Motor neuron (in vitro differentiated cells): ENCODE results near the gene SLC39A11. TPM values are rescaled to one million over a fixed set of nuclear protein-coding genes. Genes with fewer than 3 reads are reported as not detected.

Experiments
- ATAC-seq, 8 experiments: fragments of 200-7000 bp; cut with Tn5 transposase; replicated peaks in 6 of 8; 2 replicates each; pipeline ENCODE4 v1.8.0; 2021; ENCODE audit warnings: mild to moderate bottlenecking in 8 of 8, moderate library complexity in 8 of 8
- H3K27ac ChIP-seq, 2 donors: fragments of 250-450 bp; sonication (Bioruptor Pico); 2 replicates each; pipeline ENCODE4 v1.9.0; 2021; ENCODE audit warnings: antibody characterized with exemption in 2 of 2, mild to moderate bottlenecking in 2 of 2, moderate library complexity in 1 of 2
- H3K4me1 ChIP-seq, 2 donors: fragments of 250-450 bp; sonication (Bioruptor Pico); replicated peaks in 1 of 2; 2 replicates each; pipeline ENCODE4 v1.6.1; 2021; ENCODE audit warnings: antibody characterized with exemption in 2 of 2, mild to moderate bottlenecking in 2 of 2, moderate library complexity in 1 of 2
- H3K4me3 ChIP-seq, 5 donors: fragments of 250-450 bp; sonication (Bioruptor Pico); 2 replicates each; pipeline ENCODE4 v1.9.0; 2021; ENCODE audit warnings: antibody characterized with exemption in 5 of 5, mild to moderate bottlenecking in 5 of 5, moderate library complexity in 4 of 5
- WGBS, 10 experiments: fragments of 450-650 bp; shearing (Covaris generic); methylation state at CpG; one replicate each; pipeline ENCODE4 v1.0.0; 2022; 5-methylcytosine and 5-hydroxymethylcytosine counted together
- in situ Hi-C, 9 experiments: fragments of 400-800 bp; cut with MboI; loops; one replicate each; pipeline ENCODE4 v1.15.0; 2021; ENCODE audit warnings: low sequenced_read_pairs in 9 of 9, low pct_unique_long_range_greater_than_20kb in 2 of 9; ENCODE audit not compliant: unreplicated experiment in 9 of 9
- total RNA-seq, 8 experiments: library from RNA; unstranded; fragments of 300-600 nt; gene quantifications; 2 replicates each; pipeline versions ENCODE4 v1.2.3 to v1.2.4, GENCODE V29; 2022

SLC39A11 gene
- total RNA-seq, 8 experiments from 2014 or later, result 5.3 to 27.3 (median 10.8) TPM

DNA sequence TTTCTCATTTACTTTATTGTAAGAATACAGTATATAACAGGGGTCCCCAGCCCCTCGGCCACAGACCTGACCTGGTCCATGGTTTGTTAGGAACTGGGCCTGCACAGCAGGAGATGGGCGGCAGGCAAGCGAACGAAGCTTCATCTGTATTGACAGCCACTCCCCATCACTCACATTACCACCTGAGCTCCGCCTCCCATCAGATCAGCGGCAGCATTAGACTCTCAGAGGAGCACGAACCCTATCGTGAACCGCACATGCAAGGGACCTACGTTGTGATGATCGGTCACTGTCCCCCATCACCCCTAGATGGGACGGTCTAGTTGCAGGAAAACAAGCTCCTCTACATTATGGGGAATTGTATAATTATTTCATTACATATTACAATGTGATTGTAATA lies 410.6 kb downstream of the SLC39A11 start:
- Histone ChIP-seq H3K27ac (no peak overlapping the region), H3K4me3 (no peak overlapping the region), H3K4me1 (no peaks in the 10 kb centered on the region)
- 66 to 96% (median 90%) methylated on average over 1 to 10 of the region's 12 CpGs; no CpG with 5 or more reads in 1 of the 10 experiments for WGBS, 10 experiments
- no peak for ATAC-seq
- in situ Hi-C loops, result no loop called here

DNA sequence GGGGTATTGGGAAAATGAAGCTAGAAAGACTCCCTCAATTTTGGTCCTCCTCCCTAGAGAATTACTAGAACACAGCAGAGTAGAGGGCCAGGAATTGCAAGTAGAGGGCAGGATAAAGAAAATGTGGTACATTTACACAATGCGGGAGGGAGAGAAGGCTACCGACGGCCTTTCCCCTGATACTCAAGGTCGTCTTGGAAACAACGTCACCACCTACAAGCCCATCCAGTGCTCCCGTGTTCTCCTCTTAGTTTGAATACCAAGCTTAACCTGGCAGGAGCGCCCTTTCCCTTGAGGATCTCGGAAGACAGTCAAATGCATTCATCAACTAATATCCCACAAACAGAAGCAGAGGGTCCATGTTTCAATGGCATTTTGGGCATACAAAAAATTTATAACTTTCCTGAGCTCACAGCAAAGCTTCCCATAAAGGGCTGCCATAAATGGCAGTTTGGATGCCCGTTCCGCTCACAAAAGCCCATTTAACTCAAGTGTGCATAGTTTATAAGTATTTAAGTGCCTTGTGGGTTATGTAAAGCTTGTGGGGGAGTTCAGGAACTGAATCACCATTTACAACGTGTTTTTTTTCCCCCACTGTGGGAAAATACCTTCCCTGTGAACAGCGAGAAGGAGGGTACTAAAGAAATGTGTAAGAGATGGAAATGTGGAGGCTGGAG lies 414.6 kb downstream of the SLC39A11 start:
- H3K4me3 ChIP-seq, result no peak overlapping the region
- no peak for ATAC-seq
- H3K4me1 ChIP-seq, result no peaks in the 10 kb centered on the region
- 67 to 100% (median 86%) methylated on average over 2 to 9 of the region's 12 CpGs; no CpG with 5 or more reads in 2 of the 10 experiments for WGBS, 10 experiments
- in situ Hi-C loops, result no loop called here
- H3K27ac ChIP-seq, result no peak overlapping the region

DNA sequence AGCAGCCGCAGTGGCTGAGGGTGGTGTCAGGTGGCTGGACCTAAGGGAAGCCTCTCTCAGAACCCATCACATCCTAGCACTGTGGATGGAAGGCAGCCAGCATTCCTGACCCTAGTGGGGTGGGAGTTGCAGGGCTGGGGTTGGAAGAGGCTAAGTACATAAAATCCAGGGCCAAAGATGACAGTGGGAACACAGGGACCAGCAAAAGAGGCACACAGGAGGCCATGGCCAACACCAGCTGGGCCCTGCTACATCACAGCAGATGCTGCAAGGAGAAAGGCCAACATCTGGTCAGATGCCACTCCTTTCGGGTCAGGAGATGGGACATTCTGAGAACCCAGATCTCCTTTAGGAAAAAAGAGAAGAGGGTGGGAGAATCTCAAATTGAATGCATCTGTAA lies 415.4 kb downstream of the SLC39A11 start:
- H3K4me3 ChIP-seq, result no peak overlapping the region
- ATAC-seq, result peak in 1 of 8 experiments; percentile 31
- no peaks in the 10 kb centered on the region for H3K4me1 ChIP-seq
- 80 to 100% (median 92%) methylated on average over 1 of the region's 2 CpGs; no CpG with 5 or more reads in 6 of the 10 experiments for WGBS, 10 experiments
- no peak overlapping the region for H3K27ac ChIP-seq
- in situ Hi-C loops, result no loop called here

DNA sequence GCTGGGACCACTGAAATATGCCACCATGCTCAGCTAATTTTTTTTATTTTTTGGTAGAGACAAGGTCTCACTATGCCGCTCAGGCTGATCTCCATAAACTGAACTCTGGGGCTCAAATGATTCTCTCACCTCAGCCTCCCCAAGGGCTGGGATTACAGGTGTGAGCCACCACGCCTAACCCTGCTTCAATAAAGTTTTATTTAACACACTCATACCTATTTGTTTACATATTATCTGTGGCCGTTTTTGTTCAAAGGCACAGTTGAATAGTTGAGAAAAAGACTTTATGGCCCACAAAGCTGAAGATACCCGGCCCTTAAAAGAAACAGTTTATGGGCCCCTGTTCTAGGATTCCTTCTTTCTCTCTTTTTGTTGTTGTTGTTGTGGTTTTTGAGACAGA lies 419.8 kb downstream of the SLC39A11 start:
- in situ Hi-C loops, result no loop called here
- ATAC-seq, result no peak
- no peak overlapping the region for H3K4me3 ChIP-seq
- no peaks in the 10 kb centered on the region for H3K4me1 ChIP-seq
- WGBS, 10 experiments, result 62 to 95% (median 90%) methylated on average over 1 to 4 of the region's 4 CpGs; no CpG with 5 or more reads in 2 of the 10 experiments
- no peak overlapping the region for H3K27ac ChIP-seq

DNA sequence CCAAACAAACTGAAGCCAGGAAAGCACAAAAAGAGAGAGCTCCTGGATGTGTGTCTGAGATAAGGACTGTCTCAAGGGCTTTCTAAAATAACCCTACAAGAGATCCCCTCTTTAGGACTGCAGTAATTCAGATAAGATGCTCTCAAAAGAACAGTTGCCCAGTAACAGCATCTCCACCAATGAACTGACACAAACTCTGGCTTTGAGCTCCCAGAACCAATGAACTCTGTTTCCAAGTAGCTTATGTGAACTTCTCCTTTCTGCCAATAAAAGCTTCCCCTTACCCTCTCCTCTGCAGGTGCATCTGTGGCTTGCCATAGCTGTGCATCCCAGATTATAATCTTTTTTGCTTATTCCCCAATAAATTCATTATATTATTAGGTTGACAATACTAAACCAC lies 421.5 kb downstream of the SLC39A11 start:
- H3K4me1 ChIP-seq, result peaks cover 10 to 12% of the 10 kb centered on the region in 2 donors
- in situ Hi-C loops, result no loop called here
- no peak overlapping the region for H3K4me3 ChIP-seq
- no peak for ATAC-seq
- H3K27ac ChIP-seq, result no peak overlapping the region

DNA sequence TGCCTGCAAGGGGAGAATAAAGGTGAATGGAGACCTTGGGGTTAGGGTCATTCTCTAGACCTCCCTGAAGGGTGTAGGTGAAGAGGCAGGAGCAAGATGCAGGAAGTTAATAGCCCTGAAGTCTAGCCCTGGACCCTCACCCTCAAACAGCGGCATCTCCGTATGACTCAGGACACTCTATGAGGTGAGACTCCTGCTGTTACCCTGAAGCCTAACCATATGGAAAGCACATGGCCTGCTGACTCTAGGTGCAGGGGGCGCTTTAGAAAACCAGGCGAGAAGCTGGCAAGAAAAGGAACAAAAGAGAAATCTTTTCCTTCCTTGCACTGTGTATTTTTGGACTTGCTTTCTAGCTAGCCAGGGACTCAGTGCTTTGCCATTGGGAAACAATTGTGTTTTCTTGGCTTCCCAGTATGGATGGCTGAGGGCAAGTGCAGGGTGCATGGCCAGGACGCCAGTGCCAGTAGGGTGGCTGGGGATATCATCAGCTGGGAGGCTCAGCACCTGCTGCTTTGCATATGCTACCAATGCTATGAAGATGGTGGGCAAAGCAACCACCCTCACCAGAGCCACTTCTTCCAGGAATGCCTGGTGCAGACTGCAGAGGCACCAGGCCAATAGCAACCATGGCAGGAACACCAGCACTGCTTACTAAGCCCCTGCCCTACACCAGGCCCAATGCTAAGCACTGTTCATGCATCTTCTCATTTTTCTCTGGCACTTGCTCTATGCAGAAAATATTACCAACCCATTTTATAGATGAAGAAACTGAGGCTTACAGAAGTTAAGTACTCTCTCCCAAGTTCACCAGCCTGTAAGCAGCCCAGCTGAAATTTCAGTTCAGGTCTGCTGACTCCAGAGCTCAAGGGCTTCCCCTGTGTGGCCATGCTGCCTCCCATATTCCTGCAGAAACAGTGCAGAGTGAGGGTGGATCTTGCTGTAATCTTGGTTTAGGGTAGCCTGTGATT lies 425.1 kb downstream of the SLC39A11 start:
- peaks cover 11 to 15% of the 10 kb centered on the region in 2 donors for H3K4me1 ChIP-seq
- H3K4me3 ChIP-seq, result no peak overlapping the region
- WGBS, 10 experiments, result 45 to 100% (median 80%) methylated on average over 1 to 4 of the region's 5 CpGs; no CpG with 5 or more reads in 3 of the 10 experiments
- in situ Hi-C loops, result no loop called here
- ATAC-seq, result peak in 1 of 8 experiments; percentile 43
- H3K27ac ChIP-seq, result no peak overlapping the region

DNA sequence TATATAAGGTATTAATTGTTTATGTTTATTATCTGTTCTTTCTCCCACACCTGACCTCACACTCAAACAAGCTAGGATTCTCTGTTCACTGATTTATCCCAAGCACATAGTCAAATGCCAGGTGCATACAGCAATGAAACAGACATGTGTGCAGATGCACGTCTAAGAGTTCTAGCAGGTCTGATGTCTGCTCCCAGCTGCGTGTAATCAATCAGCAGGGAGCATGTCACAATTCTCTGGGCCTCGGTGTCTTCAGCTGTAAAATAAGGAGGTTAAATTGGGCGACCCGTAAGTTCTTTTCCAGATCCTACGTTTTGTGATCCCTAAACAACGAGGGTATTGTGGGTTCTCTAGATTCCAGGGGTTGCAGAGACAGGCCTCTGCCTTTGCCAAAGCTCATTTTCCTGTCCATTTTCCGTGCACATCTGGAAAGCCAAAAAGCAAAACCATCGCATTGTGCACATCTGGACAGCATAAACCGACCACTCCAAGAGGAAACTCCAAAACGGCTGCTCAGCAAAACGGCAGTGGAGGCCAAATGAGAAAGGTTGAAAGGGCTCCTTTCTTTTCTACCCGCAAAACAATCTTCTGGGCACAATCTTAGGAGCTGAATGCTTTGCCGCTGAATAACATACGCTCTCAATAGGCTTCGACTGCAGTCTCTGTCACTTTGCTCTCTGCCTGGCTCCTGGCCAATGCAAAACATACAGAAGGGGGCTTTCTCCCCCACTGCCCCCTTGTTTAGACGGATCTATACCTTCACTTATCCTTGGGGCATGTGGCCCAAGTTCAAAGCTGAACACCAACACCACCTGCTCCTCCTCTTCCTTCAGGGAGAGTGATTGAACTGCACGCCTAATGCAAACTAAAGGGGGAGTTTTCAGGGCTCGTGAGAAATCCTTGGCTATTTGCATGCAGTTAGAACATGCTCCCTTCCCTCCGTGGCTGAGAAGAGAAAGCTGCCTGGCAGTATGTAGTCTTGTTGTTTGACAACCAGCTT lies 426.3 kb downstream of the SLC39A11 start:
- Histone ChIP-seq H3K27ac (no peak overlapping the region), H3K4me3 (no peak overlapping the region), H3K4me1 (peaks cover 12 to 20% of the 10 kb centered on the region in 2 donors)
- peak; percentile 66 to 95 (median 86) for ATAC-seq
- in situ Hi-C loops, result no loop called here
- WGBS, 10 experiments, result 6 to 43% (median 29%) methylated on average over 2 to 13 of the region's 20 CpGs

DNA sequence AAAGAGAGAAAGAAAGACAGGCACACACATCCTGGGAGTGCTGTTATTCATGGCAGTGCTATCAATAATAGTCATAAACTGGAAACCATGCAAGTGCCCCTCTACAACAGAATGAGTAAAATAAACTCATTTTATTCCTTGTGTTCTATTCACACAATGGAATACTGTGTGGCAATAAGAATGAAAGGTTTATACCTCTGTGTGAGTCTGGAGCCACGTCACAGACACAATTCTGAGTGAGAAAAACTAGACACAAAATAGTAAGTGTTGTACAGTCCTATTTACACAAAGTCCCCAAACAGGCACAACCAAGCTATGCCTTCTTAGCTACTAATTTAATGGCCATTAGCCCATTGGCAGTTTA lies 429.7 kb downstream of the SLC39A11 start:
- H3K4me1 ChIP-seq, result peaks cover 20 to 23% of the 10 kb centered on the region in 2 donors
- WGBS, 10 experiments, result 40 to 100% (median 86%) methylated on average over 1 of the region's 1 CpG; no CpG with 5 or more reads in 1 of the 10 experiments
- no peak for ATAC-seq
- no peak overlapping the region for H3K27ac ChIP-seq
- no peak overlapping the region for H3K4me3 ChIP-seq
- in situ Hi-C loops, result no loop called here

DNA sequence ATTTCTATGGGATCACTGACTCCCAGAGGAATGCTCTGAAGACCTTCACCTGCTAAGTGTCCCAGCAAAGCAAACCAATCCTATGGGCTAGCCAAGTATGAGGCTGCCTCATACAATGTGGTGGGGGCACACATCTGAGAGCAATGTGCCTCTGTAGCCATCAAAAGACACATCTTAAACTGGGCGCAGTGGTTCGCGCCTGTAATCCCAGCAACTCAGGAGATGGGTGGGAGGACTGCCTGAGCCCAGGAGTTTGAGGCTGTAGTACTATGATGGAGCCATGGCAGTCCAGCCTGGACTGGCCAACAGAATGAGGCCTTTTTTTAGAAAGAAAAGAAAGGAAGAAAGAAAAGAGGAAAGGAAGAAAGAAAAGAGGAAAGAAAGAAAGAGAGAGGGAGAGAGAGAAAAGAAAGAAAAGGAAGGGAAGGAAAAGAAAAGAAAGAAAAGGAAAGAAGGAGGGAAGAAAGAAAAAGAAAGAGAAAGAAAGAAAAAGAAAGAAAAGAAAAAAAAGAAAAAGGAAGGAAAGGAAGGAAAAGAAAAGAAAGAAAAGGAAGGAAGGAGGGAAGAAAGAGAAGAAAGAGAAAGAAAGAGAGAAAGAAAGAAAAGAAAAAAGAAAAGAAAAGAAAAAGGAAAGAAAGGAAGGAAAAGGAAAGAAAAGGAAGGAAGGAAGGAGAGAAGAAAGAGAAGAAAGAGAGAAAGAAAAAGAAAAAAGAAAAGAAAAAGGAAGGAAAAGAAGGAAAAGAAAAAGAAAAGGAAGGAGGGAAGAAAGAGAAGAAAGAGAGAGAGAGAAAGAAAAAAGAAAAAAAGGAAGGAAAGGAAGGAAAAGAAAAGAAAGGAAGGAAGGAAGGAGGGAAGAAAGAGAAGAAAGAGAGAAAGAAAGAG lies 430.3 kb downstream of the SLC39A11 start:
- H3K27ac ChIP-seq, result no peak overlapping the region
- in situ Hi-C loops, result no loop called here
- ATAC-seq, result no peak
- 0 to 100% (median 99%) methylated on average over 1 to 3 of the region's 3 CpGs; no CpG with 5 or more reads in 2 of the 10 experiments for WGBS, 10 experiments
- peaks cover 20 to 23% of the 10 kb centered on the region in 2 donors for H3K4me1 ChIP-seq
- H3K4me3 ChIP-seq, result no peak overlapping the region

DNA sequence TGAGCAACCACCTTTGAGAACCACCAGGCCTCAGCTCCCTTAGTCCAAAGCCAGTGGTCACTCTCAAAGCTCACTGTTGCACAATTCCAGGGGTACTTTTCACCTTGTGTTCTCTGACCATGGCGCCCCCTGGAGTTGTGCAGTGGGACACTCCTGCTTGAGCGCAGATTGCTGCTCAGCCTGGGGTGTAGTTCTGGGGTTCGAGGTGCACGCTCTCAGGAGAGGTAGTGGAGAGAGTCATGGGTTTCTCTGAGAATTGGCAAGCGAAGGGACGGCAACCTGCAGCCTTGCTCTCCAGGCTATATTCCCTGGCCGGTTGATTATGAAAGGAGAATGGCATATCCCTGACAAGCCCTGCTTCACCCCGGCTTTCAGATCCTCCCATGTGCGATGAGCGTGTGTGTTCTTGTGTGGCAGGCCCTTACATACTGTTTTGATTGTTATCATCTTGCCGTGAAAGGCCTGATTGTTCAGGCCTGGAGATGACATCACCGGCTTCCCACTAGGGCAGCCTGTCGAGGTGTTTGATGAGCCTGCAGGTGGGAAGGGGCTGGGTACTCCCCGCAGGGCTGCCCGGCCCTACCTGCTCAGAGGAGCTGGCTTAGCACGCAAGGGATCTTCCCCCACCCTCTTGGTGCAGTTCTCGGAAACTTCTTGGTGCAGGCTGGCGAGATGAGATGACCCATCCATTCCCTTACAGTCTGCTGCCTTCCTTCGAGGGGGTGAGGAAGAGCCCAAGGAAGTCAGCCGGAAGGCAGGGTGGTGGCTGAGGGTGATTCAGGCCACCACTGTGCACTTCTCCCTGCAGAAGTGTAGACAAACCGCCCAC lies 431.2 kb downstream of the SLC39A11 start:
- peak in 5 of 8 experiments; percentile 82 to 91 (median 87) for ATAC-seq
- in situ Hi-C loops, result no loop called here

More for the DNA sequence above, 431.2 kb downstream of the SLC39A11 start:
- Histone ChIP-seq H3K27ac (no peak overlapping the region), H3K4me1 (peaks cover 13 to 18% of the 10 kb centered on the region in 2 donors), H3K4me3 (no peak overlapping the region)
- WGBS, 10 experiments, result 33 to 100% (median 81%) methylated on average over 1 to 7 of the region's 21 CpGs; no CpG with 5 or more reads in 2 of the 10 experiments
